Right lobe of liver (tissue), 4 donors: ENCODE data around the gene GARIN5B.

ENCODE experiments used
- POLR2A ChIP-seq: fragments of 450-650 bp; IDR thresholded peaks from one replicate; pipeline ENCODE4 v1.6.1; 2017; ENCODE audit warnings: antibody characterized with exemption, mild to moderate bottlenecking
- TF ChIP-seq, protein P1 (sequence below), 4 donors: fragments of 200-600 bp in 3 of 4; fragments of 450-650 bp in 1 of 4; IDR thresholded peaks; one replicate each; pipeline versions ENCODE4 v1.5.1 to v1.8.0; 2016 to 2022; ENCODE audit warnings: antibody characterized with exemption in 4 of 4, mild to moderate bottlenecking in 2 of 4
- donor health status: DM: no; HTN: no; CAD: no.
- donor health status: DM: no; HTN: no; CAD: no.
- donor health status: DM: no; HTN: yes; CAD: no.

DNA sequence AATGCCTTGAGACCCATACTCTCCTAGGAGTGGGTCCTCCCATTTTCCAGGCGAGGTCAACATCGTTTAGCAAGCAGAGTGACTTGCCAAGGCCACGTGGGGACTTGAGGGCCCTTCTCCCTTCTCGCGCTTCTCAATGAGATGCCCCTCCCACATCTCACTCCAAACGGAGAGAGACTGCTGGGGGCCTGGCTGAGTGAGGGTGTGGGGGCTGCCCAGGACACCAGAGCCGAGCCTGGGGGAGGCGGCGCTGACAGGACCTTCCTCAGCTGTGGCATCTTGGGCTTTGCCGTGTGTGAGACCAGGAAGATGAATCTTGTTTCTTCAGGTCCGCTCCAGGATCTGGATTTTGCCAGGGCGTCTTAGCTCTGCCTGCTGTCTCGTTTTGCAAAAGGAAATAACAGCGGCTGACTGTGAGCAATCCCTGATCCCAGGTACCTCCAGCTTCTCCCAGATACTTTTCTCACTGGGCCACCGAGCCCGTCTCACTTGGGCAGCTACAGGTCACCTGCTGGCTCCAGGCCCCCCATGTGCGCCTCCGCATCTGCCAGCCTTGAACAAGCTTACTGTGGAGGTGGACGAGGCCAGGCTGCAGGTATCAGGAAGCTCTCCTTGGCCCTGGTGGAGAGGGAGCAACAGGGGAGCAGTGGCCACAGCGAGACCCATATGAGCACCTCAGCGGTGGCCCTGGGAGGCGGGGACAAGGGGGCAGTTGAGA lies 14.6 kb downstream of the GARIN5B start:
- TF ChIP-seq, protein P1, sequence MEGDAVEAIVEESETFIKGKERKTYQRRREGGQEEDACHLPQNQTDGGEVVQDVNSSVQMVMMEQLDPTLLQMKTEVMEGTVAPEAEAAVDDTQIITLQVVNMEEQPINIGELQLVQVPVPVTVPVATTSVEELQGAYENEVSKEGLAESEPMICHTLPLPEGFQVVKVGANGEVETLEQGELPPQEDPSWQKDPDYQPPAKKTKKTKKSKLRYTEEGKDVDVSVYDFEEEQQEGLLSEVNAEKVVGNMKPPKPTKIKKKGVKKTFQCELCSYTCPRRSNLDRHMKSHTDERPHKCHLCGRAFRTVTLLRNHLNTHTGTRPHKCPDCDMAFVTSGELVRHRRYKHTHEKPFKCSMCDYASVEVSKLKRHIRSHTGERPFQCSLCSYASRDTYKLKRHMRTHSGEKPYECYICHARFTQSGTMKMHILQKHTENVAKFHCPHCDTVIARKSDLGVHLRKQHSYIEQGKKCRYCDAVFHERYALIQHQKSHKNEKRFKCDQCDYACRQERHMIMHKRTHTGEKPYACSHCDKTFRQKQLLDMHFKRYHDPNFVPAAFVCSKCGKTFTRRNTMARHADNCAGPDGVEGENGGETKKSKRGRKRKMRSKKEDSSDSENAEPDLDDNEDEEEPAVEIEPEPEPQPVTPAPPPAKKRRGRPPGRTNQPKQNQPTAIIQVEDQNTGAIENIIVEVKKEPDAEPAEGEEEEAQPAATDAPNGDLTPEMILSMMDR (IDR thresholded peaks at IDR 0.05): no peak
- no peak for TF ChIP-seq POLR2A
